Suprapubic skin (tissue), 4 donors: Measurements from ENCODE around the gene ZBTB46.

Experiments
- EP300 ChIP-seq: sonication (generic); formaldehyde crosslinking; IDR thresholded peaks from one replicate; pipeline ENCODE4 v1.6.1; 2017; ENCODE audit warnings: antibody characterized with exemption
- POLR2A ChIP-seq, 2 donors: fragments of 450-650 bp; IDR thresholded peaks; one replicate each; pipeline ENCODE4 v1.6.1; 2017; ENCODE audit warnings: antibody characterized with exemption in 2 of 2, mild to moderate bottlenecking in 2 of 2, moderate library complexity in 2 of 2
- POLR2AphosphoS5 ChIP-seq, 3 donors: sonication (generic); formaldehyde crosslinking; IDR thresholded peaks; one replicate each; pipeline ENCODE4 v1.6.1; 2017; ENCODE audit warnings: antibody characterized with exemption in 3 of 3
- TF ChIP-seq, protein P1 (sequence below), 2 donors: fragments of 200-600 bp in 1 of 2; fragments of 450-650 bp in 1 of 2; sonication (generic) in 1 of 2; IDR thresholded peaks; one replicate each; pipeline ENCODE4 v1.5.1; 2016 to 2019; ENCODE audit warnings: antibody characterized with exemption in 2 of 2, mild to moderate bottlenecking in 1 of 2, moderate library complexity in 1 of 2

DNA sequence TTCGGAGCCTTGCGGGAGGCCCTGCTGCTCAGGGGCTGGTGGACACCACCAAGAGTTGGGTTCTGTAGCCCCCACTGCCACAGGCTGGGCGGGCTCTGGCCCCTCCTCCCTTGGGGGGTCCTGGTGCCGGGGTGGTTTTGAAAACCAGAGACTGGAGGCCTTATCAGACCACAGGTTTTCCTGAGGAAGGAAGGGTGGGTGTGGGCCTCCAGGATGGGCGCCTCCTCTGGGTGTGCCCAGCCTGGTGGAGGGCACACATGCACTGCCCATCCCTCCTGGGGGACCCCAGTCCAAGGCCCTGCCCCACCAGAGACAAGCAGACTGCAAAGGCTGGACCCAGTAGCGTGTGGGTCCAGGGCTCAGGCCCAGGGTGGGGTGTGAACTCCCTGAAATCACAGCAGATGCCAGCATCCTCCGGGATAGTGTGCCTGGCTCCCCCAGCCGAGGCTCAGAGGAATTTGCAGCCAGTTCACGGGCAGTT lies 13.5 kb upstream of the ZBTB46 start:
- TF ChIP-seq, protein P1, sequence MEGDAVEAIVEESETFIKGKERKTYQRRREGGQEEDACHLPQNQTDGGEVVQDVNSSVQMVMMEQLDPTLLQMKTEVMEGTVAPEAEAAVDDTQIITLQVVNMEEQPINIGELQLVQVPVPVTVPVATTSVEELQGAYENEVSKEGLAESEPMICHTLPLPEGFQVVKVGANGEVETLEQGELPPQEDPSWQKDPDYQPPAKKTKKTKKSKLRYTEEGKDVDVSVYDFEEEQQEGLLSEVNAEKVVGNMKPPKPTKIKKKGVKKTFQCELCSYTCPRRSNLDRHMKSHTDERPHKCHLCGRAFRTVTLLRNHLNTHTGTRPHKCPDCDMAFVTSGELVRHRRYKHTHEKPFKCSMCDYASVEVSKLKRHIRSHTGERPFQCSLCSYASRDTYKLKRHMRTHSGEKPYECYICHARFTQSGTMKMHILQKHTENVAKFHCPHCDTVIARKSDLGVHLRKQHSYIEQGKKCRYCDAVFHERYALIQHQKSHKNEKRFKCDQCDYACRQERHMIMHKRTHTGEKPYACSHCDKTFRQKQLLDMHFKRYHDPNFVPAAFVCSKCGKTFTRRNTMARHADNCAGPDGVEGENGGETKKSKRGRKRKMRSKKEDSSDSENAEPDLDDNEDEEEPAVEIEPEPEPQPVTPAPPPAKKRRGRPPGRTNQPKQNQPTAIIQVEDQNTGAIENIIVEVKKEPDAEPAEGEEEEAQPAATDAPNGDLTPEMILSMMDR (IDR thresholded peaks at IDR 0.05) = no peak
- TF ChIP-seq POLR2A (IDR thresholded peaks at IDR 0.05) (no peak), EP300 (no peak), POLR2AphosphoS5 (IDR thresholded peaks at IDR 0.05) (no peak)
